HG03457 (cell line): ENCODE data around the gene ECI1.

ENCODE experiments used
- ATAC-seq: cut with Tn5 transposase; IDR thresholded peaks from one replicate; pipeline ENCODE4 v1.9.1; 2021; ENCODE audit warnings: moderate number of reproducible peaks; ENCODE audit not compliant: unreplicated experiment

The ECI1 gene, protein sequence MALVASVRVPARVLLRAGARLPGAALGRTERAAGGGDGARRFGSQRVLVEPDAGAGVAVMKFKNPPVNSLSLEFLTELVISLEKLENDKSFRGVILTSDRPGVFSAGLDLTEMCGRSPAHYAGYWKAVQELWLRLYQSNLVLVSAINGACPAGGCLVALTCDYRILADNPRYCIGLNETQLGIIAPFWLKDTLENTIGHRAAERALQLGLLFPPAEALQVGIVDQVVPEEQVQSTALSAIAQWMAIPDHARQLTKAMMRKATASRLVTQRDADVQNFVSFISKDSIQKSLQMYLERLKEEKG

DNA sequence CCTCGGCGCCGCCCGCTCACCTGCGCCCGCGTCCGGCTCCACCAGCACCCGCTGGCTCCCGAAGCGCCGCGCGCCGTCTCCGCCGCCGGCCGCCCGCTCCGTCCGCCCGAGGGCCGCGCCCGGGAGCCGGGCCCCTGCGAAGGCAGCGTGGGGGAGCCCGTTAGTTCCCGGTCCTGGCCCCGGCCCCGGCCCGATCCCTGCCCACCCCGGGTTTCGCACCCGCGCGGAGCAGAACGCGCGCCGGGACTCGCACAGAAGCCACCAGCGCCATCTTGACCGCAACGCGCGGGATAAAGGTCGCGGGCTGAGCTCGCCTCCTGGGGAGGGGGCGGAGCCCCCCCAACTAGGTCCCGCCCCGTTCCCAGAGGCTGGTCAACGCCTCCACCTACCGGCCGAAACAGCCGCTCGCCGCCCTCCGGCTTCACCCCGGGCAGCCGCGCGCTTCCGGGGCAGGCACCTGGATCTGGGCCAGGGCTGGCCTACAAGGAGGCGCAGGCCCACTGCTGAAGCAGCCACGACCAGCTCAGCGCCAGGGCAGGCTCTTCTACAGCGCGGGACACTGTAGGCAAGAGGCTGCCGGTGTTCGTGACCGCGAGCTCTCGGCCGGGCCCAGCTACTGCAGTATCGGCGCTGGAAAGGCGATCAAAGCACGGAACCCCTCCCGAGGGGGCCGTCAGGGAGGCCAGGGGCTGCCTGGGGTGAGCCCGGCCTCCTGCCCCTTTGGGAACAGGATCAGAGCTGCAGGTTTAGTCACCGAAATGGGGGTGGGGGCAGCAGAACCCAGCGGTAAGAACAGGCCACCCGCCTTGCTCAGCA lies at the start of gene ECI1:
TSS of gene ECI1 (minus strand) at position 292 of the 816 bp plus-strand sequence. CDS start at position 271, 21 bp downstream.
- ATAC-seq = peak; percentile 75

DNA sequence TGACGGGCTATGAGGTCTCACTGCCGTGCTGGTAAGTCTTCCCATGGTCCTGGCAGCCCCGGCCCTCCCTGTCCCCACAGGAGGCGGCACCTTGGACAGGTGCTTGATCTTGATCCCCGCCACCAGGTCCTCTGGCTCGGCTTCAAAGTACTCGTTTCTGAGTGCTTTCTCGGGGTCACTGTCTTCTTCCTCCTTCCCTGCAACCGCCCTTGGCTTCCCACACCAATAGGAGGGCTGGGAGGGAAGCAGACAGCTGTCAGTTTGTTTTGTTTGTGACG lies 48.5 kb upstream of the ECI1 start:
- ATAC-seq = no peak

DNA sequence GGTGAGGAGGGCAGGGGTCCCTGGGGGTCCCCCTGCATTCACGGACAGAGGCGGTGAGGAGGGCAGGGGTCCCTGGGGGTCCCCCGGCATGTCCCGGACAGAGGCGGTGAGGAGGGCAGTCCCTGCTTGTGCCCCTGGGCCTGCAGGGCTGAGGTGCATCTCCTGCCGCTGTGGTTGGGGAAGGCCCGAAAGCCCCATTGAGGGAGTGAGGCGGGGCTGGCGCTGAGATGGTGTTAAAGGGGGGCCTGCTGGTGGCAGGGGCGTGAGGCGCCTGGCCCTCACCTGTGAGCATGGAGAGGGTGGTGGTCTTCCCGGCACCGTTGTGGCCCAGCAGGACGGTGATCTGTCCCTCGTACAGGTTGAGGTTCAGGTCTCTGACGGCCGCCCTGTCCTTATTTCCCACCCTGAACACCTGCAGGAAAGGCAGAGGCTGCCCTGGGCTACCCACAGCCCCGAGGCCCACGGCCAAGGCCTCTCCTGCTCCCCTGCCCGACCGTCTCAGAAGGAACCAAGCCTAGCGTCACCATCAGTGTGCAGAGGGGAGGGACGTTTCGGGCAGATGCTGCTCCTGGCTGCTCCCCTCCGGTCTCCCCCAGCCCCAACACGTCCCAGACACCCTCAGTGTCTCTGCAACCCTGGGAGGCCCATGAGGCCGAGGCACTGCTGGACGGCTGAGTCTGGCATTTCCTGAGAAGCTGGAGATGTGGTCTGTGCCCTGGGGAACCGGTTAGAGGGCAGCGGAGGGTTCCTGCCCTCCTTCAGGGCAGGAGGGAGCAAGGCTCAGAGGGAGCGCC lies 47.9 kb upstream of the ECI1 start:
- ATAC-seq = no peak

DNA sequence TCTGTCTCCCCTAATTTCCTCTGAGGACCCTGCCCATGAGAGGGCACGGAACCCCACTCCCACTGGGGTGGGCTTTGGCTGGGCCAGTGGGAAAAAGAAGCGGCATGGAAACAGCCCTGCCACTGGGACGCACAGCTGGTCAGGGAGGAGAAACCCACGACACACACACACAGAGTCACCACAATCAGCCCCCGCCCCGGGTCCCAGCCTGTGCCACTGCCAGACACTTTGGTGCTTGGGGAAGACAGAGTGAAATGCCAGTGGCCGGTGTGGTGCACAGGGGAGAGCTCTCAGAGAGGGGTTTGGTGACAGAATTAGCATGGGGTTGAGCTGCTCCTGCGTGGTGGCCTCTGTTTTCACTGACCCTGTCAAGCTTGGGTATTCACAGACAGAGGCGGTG lies 47.2 kb upstream of the ECI1 start:
- no peak for ATAC-seq

DNA sequence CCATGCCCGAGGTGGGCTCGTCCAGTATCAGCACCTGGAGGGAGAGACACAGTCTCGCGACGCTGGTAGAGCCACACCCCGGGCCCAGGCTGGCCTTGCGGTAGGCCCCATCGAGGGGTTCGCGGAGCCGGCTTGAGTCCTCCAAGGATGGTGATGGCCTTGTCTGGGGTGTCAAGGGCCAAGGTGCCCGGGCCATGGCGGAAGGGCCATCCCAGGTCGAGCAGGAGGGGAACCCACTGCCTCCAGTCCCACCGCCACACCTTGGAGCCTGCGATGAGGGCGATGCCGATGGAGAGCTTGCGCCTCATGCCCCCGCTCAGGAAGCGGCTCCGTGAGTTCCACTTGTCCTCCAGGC lies 46.1 kb upstream of the ECI1 start:
- no peak for ATAC-seq

DNA sequence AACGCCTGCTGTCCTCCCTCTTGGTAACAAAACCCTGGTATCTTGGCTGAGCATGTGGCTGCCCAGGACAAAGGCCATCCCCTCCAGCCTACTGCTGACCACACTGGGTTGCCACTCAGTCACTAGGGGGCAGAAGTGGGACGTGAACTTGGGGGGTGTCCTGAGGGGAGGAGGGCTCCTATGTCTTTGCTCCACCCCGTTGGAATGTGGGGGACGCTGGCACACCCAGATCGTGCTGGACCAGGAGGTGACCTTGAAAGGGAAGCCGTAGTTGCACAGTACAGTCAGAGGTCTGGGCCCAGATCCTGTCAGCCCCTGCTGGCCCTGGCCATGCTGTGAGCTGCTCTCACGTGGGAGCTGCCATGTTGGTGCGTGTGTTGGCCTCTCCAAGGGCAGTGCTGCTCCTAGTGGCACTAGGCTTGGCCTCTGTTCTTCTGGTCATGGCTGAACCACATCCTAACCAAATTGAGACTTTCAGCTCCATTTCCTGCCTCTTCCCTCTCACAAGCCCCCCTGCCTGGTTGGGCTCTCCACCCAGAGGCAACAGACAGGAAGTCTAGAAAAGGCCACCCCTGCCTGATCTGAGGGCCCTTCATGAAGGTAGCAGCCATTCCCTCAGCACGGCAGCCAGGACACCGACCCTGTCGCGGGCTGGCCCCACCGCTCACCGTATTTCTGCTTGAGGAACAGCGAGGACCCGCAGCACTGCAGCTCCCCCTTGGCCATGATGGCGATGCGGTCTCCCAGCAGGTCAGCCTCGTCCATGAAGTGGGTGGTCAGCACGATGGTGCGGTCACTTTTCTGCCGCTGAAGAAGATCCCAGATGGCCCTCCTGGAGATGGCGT lies 45.5 kb upstream of the ECI1 start:
- ATAC-seq = no peak

DNA sequence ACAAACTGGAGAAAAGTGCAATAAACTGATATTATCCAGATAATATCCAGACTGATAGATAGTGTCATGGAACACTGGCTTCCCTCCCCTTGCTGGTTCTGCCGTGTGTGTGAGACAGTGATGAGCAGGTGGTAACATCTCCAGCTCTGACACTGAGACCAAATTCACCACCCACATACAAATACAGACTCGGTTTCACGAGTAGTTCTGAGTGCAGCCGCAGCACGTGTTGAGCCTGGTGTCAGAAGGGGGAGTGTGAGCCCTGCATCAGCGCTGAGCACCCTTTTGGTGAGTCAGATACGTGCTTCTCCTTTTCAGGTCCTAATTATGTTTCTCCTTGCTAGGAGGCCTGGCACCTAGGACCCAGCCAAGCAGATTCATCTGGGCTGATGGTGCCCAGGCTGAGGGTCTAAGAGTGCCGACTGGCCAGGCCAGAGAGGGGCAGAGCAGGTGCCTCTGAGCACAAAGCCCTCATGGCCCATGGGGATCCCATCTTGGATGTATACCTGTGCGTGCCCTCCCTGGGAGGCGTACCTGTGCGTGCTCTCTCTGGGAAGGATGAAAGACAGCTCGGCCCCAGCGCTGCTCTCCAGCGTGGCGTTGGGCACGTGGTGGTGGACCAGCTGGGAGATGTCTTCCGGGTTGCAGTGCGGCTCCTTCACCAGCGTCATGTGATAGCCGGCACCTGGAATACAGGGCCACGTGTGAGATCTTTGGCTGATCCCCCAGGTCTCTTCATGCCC lies 43.8 kb upstream of the ECI1 start:
- no peak for ATAC-seq

DNA sequence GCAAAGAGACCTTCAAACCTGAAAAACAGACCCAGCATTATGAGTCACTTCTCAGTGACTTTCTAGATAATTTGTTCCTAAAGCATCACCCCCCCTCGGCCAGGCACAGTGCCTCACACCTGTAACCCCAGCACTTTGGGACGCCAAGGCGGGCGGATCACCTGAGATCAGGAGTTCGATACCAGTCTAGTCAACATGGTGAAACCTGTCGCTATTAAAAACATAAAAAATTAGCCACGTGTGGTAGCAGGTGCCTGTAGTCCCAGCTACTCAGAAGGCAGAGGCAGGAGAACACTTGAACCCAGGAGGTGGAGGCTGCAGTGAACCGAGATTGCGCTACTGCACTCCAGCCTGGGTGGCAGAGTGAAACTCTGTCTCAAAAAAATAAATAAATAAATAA lies 40.8 kb upstream of the ECI1 start:
- ATAC-seq = no peak

DNA sequence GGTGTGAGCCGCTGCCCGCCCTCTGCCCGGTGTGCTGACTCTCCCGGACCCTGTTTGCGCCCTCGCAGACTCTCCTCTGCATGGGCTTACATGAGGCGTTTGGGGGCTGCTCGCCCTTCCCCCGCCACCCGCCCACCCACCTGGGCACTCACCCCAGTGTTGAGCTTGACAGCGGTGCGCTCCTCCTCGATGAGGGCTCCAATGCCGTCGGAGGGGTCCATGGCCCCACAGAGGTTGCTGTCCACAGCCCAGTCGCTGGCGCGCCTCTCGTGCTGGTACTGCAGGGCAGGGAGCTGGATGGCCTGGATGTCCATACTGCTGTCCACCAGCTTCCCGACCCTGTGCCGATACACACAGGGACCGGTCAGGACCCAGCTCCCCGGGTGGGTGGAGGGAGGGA lies 37.9 kb upstream of the ECI1 start:
- no peak for ATAC-seq

DNA sequence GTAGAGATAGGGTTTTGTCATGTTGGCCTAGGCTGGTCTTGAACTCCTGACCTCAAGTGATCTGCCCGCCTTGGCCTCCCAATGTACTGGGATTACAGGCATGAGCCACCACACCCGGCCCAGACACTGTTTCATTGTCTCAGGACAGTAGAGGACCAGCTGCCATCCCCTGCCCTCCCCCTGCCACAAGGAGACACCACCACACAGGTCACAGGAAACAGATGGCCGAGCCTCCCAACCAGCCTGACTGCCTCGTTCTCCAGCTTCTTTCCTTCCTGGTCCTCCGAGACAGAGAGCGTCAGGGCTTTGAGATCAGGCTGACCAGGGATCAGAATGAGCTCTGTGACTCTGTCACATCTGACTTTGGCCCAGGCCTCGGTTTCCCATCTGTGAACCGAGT lies 37.3 kb upstream of the ECI1 start:
- no peak for ATAC-seq

DNA sequence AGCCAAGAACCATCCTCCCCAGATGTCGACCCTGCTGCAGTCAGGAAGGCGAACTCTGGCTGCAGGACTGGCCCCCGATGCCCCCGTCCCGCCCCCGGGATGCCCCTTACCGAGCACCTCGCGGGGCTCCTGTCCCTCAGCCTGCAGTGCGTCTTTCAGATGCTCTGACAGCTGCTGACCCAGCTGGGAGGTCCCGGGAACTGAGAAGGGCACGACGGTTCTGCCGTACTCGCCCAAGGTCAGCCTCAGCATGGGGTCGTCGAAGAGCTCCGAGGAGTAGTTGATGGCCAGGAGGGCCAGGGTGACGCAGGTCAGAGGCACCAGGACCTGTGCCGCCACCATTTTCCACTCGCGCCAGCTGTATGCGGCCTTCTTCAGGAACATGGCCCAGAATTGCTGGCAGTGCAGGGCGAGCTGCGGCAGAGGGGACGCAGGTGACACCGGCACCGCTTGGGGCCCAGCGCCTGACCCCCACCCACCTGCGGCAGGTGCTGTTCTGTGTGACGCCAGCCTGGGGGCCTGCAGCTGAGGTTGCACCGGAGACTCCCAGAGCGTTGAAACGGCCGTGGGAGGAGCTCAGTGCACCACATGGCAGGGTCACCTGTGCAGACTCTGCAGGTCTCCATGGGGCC lies 36.6 kb upstream of the ECI1 start:
- no peak for ATAC-seq

DNA sequence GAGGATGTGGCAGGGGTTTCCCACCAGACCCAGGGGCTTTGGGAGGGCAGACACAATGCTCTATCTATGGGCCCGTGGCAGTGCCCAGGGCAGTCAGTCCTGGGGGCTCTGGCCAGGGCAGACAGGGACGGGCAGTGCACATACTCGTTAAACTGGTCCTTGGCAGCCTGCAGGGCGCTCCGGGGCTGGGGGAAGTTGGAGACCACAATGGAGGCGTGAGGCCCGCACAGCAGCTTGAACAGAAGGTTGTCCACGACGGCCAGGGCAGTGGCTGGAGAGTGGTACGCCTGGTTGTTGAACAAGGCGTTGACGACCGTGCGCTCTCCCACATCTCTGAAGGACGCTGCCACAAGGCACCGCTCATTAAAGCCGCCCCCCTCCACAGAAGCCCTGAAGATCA lies 35.2 kb upstream of the ECI1 start:
- ATAC-seq = no peak

DNA sequence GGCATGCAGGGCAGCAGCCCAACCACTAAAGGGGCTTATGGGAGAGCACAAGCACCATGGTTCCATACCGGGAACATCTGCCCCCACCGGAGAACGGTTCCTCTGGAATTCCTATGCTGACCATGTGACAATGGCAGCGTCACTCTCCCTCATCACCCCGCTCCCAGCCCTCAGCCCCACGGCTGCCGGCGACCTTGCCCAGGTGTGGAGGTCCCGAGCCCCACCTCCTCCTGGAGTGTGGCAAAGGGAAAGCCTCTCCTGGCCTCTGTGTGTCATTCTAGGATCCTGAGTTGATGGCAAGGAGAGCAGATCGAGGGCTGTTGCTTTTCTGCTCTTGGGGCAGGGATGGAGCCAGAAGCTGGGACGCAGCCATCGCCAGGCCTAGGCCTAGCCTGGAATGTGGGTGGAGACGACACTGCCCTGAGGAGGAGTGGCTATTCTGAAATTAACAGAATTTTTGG lies 34.4 kb upstream of the ECI1 start:
- ATAC-seq = no peak

DNA sequence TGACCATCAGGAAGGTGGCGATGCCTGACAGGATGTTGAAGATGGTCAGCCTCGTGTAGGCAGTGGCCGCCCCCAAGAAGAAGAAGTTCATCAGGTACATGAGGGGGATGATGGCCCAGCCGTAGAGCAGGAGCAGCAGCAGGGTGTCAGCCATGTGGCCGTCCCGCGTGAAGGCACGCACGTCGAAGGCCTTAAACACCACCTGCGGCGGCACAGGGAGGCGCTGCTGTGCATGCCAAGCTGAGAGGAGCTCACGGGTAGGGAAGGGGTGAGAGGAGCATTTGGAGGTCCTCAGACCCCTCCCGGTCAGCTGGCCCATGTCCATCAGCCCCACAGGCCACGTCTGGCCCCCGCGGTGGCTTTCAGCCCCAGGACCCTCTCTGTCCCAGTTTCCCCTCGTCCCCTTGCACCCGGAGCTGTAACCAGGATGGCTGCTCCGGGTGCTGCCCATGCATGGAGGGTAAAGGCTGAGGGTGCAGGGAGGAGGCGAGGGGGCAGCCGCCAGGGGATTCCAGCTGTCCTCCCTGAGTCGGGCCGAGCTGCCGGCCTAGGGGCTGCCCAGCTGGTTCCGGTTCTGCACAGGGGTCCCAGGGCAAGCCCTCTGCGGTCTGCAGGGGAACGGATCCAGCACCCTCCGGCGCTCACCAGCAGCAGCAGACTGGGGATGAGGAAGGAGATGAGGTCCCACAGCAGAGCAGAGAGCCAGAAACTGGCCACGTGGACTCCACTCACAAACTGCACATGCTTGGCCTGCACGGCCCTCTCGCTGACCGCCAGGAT lies 33.6 kb upstream of the ECI1 start:
- no peak for ATAC-seq

DNA sequence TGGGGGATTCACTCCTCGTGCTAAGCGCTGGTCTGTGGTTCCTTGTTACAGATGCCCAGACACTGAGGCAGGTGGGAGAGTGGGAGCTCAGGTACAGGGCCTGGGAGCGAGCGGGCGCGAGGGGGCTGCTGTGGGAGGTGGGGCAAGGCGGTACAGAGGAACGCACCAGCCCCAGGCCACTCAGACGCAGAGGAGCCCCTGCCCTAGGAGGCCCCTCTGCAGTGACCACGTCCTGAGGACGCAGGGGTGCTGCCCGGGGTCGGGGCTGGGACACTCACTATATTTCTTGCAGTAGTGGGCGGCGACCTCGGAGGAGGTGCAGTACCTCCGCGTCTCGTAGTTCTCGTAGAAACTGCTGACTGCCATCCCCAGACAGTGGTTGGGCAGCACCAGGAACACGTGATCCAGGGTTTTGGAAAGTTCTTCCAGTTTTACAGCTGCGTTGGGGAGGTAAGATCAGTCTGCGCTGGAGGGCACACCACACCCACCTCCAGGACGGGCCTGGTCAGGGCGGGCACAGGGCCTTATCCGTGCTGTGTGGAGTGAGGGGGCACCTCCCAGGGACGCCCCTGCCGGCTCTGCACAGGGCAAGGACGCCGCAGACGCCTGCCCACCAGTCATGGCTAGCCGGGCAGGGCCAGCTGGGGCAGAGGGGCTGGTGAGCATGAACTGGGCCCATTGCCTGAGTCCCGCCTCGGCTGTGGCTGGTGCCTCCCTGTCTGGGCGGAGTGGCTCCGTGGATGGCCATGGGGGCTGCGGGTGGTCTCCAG lies 32.8 kb upstream of the ECI1 start:
- ATAC-seq = no peak

DNA sequence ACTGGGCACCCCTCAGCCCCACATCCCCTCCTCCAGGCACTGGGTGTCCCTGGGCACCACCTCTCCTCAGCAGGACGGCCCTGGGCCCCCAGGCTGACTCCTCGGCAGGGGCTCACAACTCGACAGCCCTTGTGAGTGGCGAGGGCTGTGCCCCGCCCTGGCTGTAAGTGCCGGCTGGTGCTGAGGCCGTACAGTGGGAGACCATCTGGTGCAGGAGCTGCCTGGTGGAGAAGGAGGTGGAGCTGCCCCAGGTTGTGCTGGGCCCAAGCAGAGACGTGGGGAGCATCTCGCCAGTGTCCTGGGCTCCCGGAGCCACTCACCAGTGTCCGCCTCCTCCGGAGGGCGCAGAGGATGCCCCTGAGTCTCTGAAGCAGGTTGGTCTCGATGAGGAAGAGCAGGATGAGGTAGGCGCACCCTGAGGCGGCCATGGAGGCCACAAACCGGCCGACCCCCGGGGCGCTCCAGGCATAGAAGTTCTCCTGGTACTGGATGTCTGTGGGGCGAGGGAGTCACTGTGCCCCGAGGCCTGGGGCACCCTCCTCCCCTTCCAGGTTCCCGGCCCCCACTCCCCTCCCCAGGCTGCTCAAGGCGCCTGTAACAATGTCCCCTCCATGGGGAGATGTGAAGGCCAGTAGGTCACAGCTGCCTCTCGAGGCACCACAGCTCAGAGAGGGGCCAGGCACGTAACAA lies 31.6 kb upstream of the ECI1 start:
- no peak for ATAC-seq

DNA sequence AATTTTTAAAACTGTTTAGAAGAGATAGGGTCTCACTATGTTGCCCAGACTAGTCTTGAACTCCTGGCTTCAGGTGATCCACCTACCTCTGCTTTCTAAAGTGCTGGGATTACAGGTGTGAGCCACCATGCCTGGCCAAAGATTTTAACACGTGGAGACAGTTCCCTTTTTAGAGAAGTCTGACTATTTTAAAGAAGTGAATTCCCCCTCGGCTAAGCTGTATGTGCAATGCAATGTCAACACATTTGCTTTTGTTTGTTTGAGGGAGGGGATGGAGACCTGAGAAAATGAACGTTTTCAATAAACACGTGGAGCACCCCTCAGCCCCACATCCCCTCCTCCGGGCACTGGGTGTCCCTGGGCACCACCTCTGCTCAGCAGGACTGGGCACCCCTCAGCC lies 30.9 kb upstream of the ECI1 start:
- ATAC-seq = no peak
